ENCODE data around the gene FEM1B. TPM values are rescaled to one million over a fixed set of nuclear protein-coding genes. Genes with fewer than 3 reads are reported as not detected.

FEM1B gene
- total RNA-seq, 1 donor from 2014 or later = 82.8 TPM

Other genes starting within 250 kb of the FEM1B start
- gene PIAS1, start 223.4 kb upstream of the FEM1B start, total RNA-seq (ENCODE audit: insufficient read depth, low replicate concordance) = 40.0 TPM
- gene CALML4, start 72.4 kb upstream of the FEM1B start, total RNA-seq (ENCODE audit: insufficient read depth, low replicate concordance) = 13.0 TPM
- 9.6 TPM for gene CLN6, start 48.0 kb upstream of the FEM1B start, total RNA-seq (ENCODE audit: insufficient read depth, low replicate concordance)
- gene ITGA11, start 154.4 kb downstream of the FEM1B start, total RNA-seq (ENCODE audit: insufficient read depth, low replicate concordance) = 84.5 TPM